GM18499 (cell line): ENCODE measurements around the gene PRR23E.

Source experiments
- ATAC-seq: cut with Tn5 transposase; IDR thresholded peaks from one replicate; pipeline ENCODE4 v1.9.1; 2021; ENCODE audit warnings: moderate number of reproducible peaks; ENCODE audit not compliant: insufficient read depth, unreplicated experiment

Gene PRR23E

DNA sequence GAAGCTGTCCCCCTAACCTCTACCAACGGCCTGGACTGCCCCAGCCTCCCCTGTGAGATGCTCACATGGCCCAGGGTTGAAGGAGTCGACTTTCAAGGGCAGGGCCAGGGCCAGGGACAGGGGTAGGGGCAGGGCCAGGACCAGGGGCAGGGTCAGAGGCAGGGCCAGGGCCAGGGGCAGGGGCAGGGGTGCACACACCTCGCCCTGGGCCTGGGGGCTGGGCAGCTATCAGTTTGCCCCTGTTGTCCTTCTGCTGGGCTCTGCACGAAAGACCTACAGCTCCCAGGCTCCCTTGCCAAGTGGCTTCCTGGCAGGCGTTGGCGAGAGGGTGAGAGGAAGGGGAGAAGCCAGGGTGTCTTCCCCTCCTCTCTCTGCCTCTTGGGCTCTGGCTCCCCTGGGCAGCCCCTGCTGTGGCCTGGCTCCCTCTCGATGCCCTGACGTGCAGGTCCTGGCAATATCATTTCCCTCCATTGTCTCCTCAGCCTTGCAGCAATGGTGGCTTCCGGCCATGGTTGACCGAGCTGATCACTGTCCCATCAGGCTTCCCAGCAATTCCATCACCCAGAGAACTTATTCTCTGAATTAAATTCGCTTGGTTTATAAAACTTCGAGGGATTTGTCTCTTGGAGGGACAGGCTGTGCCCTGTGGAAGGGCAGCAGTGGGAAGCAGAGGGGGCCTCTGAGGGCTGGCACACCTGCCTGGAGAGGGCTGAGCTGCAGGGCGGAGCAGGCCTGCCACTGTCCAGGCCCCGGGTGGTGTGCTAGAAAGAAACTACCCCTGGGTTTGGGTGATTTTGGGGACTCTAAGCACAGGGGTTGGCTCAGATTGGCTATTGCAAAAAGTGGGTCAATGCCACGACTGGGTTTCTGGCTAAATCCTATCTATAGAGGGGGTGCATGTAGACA lies 13.9 kb downstream of the PRR23E start:
- no peak for ATAC-seq

DNA sequence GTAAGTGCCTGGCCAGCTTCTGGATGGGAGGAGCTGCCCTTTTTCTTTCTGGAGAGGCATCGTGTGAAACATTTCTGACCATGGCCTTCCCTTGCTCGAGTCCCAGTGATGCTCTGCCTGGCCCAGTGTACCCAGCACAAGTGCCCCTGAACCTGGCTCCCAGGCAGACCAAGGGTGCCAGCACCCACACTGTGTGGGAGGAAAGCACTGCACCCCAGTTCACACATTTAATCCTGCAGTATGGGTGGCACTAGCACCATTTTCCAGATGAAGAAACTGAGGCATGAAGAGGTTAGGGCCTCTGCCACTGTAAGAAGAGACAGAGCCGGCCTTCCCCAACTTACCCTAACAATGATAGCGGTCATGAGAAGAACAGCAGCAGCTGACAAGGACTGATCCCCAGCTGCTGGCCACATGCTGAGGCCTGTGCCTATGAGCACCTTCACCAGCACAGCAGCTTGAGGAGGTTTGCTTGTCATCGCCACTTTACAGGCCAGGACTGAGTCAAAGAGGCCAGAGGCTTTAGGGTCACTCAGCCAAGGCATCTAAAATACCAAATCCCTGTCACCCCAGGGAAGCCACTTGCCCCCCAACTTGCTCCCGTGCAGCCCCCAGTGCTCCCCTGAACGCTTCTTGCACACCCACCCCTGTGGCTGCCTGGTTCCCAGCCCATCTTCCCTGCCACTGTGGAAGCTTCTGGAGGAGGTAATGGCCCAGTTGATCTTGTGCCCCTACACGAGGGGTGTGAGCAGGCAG lies 15.0 kb downstream of the PRR23E start:
- ATAC-seq = no peak

- ATAC-seq = no peak
These were observed 15.7 kb downstream of the PRR23E start for GRCh38 chr3:127208483-127209100.

DNA sequence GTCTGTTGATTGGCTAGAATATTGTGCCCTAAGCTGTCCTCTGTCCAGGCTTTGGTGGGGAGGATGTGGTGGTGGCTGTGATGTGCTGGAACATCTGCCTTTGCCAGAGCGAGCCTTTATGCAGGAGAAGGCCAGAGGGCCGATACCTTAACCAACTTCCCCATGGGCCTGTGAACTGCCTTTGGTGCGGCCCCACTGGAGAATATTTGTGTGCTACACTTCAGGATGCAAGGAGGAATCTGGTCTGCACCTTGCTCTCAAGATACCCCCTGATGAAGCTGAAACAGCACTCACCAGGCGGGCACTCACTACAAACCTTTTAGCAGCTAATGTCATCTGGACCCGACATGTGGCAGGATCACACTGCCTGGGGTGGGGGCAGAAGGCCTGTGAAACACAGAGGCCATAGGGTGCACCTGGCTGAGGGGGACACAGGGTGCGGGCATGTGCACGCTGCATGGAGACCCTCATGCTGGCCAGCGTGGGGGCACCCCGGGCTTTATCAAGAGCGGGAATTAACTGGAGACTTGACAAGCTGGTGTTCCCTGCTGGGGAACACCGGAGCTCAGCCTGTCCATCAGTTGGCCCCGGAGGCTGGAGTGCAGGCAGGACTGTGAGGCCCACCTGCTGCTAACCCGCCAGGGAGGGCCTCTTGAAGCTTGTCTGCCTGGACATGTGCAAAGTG lies 16.4 kb downstream of the PRR23E start:
- no peak for ATAC-seq

DNA sequence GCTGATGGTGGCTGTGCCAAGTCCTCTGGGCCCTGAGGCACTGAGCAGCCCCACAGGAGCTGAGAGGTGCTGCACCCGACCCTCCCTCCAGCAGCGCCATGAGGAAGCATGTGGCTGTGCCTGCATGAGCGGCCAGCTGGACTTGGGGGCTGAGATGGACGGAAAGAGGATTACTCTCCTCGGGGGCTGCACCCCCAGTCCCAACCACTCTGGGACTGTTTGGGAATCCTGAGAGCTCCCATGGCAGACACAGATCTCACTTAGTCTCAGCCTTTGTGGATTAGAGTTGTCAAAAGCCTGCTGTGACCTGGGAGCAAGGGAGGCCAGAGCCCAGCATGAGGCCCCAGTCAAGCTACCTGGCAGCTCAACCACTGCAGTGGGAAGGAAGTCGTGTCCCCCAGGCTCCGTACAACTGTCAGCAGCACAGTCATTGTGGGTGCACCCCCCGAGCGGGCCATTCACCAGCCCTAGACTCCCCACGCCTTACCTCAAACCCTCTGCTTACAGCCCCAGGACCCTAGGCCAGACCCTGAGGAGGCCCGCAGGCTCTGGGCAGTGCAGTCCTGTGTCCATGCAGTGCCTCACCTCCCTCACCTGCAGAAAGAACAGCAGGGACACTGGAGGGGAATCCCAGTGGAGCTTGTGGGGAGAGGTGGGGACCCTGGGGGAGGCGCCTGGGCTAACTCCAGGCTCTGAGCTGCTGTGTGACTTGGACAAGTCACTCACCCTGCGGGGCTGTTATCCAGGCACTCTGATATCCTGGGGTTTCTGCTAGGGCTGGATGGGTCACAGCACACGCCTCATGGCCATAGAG lies 17.1 kb downstream of the PRR23E start:
- no peak for ATAC-seq

DNA sequence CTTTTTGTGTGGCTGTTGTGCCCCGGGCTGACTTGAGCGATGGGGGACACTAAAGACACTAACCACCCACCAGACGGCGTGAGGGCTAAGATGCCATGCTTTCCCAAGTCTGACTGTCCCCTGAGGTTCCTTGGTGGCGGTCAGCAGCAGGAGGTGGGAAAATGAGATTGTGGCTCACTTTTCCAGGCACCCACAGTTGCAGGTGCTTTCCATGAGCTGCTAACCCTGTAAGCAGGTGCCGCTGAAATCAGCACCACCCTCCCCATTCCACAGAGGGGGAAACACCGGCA lies 17.7 kb downstream of the PRR23E start:
- ATAC-seq = no peak

DNA sequence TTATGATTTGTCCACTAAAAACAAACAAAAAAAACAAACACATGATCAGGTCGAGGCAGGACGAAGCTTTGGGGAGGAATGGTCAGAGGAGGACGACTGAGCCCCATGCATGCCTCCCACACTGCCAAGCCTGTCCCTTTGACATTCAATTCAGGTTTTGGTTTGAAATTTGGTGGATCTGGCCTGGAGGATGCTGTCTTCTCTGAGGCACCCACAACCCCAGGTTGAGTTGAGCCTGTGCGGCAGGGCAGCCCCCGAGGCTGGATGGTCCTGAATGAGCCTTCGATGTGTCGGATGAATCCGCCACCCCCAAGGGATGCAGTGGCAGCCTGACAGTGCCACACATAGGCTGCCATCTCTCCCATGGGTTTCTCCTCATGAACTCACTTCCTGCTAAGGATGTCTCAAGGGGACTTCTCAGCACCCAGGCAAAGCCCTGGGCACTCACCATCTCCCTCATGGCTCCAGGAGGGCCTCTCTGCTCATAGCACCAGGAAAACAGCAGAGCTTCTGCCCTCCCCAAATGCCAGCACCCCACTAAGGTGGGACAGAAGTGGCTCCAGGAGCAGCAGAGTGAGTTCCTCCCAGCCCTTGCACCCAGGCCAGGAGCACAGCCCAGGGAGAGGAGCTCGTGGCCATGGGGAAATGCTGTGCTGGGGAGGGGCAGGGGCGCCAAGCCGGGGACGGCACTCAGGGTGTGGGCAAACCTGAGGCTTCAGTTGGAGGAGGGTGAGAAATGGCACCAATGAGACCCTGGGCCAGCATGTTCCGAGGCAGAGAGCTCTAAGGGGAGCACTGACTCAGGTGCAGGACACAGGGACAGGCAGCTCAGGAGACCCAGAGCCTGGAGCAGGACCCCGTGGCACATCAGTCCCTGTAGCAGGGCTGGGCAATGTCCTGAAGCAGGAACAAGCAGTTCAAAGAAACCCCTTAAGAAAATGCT lies 18.5 kb downstream of the PRR23E start:
- no peak for ATAC-seq

DNA sequence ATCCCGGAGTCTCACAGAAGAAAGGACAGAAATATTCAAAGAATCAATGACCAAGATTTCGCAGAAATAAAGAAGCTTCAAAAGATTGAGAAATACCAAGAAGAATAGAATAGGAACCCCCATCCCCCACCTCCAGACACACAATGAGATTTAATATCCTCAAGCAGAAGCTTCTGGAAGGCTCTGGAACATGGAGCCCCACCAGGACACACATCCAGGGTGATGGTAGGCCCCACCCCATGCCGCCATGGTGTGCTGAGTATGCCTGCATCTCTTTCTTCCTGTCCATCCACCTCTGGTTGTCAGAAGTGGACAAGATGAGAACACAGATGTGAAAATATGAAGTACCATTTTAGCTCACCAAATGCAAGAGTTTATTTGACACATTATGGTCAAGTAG lies 19.3 kb downstream of the PRR23E start:
- no peak for ATAC-seq

DNA sequence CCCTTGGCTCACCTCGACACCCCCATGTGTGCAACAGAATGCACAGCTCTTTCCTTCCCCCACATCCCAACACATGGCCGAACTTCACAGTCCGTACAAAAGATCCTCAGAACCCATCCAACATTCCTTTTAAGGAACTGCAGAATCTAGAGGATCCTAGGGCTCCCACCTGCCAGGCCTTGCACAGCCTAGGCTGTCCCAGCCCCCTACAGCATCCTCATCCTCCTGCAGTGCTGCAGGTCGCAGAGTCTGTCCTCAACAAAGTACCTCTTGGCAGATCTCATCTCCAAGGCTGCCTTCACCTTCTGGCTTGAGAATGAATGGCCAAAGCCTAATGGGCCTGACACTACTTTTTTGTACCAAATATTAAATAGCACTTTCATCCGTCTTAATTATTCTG lies 19.8 kb downstream of the PRR23E start:
- no peak for ATAC-seq

DNA sequence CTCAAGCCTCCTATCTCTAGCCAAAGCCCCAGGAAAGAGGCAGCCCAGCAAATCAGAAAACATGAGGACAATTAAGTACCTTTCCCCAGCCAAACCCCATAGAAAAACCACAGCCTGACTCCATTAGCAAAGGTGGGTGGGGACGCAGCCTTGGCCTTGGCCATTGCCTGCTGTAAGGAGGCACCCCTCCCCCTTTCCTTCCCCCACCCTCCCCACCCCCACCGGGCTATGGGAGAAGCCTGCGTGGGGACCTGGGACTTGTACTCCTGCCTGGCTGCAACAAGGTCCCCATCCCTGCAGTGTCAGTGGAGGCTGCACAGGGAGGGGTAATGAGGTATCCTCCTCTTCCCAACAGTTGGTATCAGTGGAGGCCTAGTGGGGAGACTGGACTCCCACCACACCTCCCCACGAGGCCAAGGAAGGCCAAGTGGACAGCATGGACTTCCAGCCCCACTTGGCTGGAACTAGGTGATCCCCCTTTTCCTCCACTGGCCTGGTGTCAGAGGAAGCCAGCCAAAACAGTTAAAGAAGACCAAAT lies 20.5 kb downstream of the PRR23E start:
- ATAC-seq = no peak

- no peak for ATAC-seq
These were observed 22.0 kb downstream of the PRR23E start for GRCh38 chr3:127214975-127215374.

DNA sequence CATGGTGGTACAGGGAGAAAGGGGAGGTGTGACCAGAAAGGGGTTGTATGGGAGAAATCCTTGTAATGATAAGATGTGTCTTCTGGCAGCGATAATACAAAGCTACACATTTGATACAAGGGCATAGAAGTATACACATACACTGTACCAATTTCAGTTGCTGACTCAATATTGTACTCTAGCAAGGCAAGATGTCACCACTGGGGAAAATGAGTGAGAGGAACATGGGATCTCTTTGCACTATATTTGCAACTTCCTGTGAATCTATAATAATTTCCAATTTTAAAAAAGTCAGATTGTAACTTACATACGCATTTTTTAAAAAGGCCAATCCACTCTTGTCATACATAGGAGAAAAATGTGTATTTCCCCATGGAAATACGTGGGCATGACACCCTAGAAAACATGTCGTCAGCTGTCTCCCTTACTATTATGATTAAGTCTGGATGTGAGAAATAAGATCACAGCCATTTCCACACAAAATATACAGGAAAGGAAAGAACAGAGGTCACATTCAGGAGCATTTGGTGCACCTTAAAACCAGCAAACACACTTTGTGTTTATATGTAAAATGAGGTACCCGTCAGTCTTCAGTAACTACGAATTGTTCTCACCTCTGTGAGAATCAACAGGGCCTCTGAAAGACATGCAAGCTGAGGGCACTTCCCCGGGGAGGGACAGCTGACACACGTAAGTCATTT lies 22.9 kb downstream of the PRR23E start:
- no peak for ATAC-seq

DNA sequence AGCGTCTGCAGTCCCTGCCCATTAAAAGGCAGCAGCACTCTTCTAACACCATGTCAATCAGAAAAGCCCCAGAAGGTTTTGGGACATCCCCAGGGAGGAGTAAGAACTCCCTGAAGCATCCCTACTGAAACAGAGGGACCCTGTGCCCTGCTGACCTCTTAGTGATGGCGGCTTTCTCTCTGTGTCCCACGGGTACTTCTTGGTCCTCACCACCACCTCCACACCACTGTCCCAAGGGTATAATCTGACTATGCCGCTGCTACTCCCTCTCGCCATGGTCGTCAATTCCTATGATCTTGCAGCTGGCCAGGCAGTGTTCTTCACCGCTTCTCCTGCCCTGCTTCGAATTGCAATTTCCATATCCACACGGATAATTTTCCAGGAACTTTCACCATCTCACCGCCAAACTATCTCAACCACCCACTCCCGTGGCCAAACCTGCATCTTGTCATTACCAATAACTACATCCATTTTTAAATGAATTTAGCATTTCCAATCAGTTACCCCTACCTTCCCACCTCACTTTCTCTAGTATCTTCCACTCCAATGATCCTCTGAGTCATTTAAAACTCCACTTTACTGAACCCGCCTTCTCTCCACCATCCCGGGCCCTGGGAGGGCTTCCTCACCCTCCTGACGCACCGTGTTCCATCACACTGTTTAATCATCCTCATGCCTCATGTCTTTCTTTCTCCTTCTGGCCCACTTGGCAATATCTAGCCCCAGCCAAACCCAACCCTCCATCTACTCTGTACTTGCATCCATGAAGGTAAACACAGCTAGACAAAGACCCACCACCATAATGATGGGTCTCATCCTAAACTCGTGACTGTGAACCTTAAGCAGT lies 23.7 kb downstream of the PRR23E start:
- no peak for ATAC-seq

- no peak for ATAC-seq
These were observed 24.9 kb downstream of the PRR23E start for GRCh38 chr3:127217596-127218453.

- ATAC-seq = no peak
These were observed 25.6 kb downstream of the PRR23E start for GRCh38 chr3:127218454-127218922.

DNA sequence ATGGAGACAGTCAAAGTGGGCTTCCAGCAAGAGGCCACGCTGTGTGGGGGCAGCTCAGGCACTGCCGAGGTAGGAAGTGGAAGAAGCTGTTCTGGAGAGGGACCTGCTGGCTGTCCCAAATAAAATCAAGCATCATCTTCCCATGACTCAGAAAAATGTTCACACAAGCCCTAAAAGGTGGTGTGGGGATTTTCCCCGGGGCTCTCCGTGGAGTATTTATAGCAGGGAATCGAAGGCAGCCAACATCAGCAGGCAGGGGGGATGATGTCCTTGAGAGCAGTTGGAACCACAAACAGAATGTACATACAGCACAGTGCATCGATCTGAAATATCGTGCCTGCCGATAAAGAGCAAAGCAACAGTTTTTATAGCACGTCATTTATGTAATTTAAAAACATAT lies 27.6 kb downstream of the PRR23E start:
- no peak for ATAC-seq
